T-helper 22 cell (primary cell): ENCODE measurements around the gene RINL.
"Not testable (repeated sequence)": the region's sequence is repeated elsewhere in the genome, so short reads cannot be mapped to it uniquely, and the experiment has no call there.

Experiments used
- DNase-seq: peaks from one replicate; pipeline ENCODE4 v3.0.0-alpha.2; 2020; ENCODE audit warnings: low read depth

RINL gene

GRCh38 chr19:38834104-38834490 lies 44.0 kb downstream of the RINL start:
- no peak for DNase-seq

DNA sequence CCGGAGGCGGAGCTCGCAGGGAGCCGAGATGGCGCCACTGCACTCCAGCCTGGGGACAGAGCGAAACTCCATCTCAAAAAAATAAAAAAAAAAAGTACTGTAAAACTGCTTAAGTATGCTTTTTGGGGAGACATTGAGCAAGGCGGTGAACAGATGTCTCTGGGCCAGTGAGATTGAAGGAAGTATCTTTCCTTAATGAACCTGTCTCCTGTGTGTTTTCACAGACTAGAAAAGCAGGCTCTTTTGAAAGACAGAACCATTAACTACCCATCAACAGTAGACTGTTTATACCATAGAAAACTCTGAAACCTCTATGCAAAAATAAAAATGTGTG lies 45.0 kb downstream of the RINL start:
- DNase-seq, result no peak

DNA sequence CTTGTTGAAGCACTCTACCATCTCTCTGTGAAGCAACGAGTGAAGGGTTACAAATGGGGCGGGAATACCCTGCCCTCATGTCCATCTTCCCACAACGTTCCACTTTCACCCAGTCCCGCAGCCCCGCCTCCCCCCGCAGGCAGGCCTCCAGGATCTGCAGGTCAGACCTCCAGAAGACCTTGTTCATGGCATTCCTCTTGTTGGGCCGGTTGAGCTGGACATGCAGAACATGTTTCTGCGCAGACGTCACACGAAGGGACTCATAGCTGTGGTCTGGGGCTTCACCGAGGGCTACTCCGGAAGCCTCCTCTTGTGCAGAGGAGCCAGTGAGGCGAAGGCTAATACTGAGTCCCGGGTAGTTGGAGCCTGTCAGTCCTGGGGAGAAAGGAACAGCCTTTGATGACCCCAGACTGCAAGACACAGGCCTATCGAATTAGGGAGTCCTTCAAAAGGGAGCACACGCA lies 46.9 kb downstream of the RINL start:
- DNase-seq, result no peak

GRCh38 chr19:38830039-38830733 lies 47.9 kb downstream of the RINL start:
- no peak for DNase-seq

GRCh38 chr19:38829203-38829602 lies 48.9 kb downstream of the RINL start:
- DNase-seq, result not testable (repeated sequence)

- DNase-seq, result no peak
These were observed 51.1 kb downstream of the RINL start for GRCh38 chr19:38826856-38827551.

GRCh38 chr19:38825936-38826335 lies 52.1 kb downstream of the RINL start:
- DNase-seq, result not testable (repeated sequence)

- not testable (repeated sequence) for DNase-seq
These were observed 56.7 kb downstream of the RINL start for GRCh38 chr19:38821230-38821825.

DNA sequence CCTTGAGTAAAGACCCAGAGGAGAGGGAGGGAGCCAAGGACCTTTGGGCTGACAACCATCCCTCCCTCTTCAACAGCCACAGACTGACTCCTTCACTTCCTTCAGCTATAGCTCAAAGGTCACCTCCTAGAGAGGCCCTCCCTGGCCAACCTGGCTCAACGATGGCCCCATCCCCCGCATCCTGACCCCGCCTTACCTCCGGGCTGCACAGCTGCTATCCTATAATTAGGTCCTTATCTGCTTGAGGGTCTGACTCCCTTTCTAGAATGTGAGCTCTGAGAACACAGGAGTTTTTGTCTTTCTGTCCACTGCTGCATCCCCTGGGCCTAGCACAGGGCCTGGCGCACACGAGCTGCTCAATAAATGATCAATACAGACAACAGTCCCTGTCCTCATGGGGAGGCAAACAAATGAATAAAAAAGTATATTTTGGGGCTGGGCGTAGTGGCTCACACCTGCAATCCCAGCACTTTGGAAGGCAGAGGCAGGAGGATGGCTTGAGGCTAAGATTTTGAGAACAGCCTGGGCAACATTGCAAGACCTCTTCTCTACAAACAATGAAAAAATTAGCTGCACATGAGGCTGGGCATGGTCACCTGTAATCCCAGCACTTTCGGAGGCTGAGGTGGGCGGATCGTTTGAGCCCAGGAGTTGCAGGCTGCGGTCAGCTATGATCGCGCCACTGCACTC lies 58.7 kb downstream of the RINL start:
- no peak for DNase-seq
